Astrocyte of the cerebellum (primary cell): ENCODE results near the gene PRKCE.

Experiments used
- DNase-seq: peaks from one replicate; pipeline ENCODE4 v3.0.0-alpha.2; 2011; ENCODE audit warnings: low read depth
- H3K4me3 ChIP-seq: 2 replicates; pipeline ENCODE4 v1.5.1; 2011; ENCODE audit warnings: mild to moderate bottlenecking, low read depth, low read length, moderate library complexity
- CTCF ChIP-seq: IDR thresholded peaks from 2 replicates; pipeline ENCODE4 v1.5.1; 2012; ENCODE audit warnings: low read length, low read depth, moderate library complexity, mild to moderate bottlenecking; ENCODE audit errors: missing control alignments
- in situ Hi-C: cut with HindIII; loops from 2 replicates; pipeline ENCODE4 v1.10.0; 2017; ENCODE audit warnings: low sequenced_read_pairs

The PRKCE gene

GRCh38 chr2:45833968-45834344 is 182.5 kb downstream of the PRKCE start:
- DNase-seq = no peak
- no peak for TF ChIP-seq CTCF
- in situ Hi-C loops = no loop called here
- no peak overlapping the region for H3K4me3 ChIP-seq

GRCh38 chr2:45834372-45834771 is 182.9 kb downstream of the PRKCE start:
- in situ Hi-C loops = no loop called here
- no peak for TF ChIP-seq CTCF
- no peak for DNase-seq
- no peak overlapping the region for H3K4me3 ChIP-seq

- in situ Hi-C loops = no loop called here
- H3K4me3 ChIP-seq = no peak overlapping the region
- TF ChIP-seq CTCF = no peak
- DNase-seq = no peak
Measured at GRCh38 chr2:45834858-45835257, 183.4 kb downstream of the PRKCE start.

GRCh38 chr2:45836316-45836715 is 184.8 kb downstream of the PRKCE start:
- no peak overlapping the region for H3K4me3 ChIP-seq
- no peak for TF ChIP-seq CTCF
- in situ Hi-C loops = no loop called here
- DNase-seq = no peak

- TF ChIP-seq CTCF = no peak
- in situ Hi-C loops = no loop called here
- no peak overlapping the region for H3K4me3 ChIP-seq
- no peak for DNase-seq
Measured at GRCh38 chr2:45836740-45837139, 185.3 kb downstream of the PRKCE start.

- TF ChIP-seq CTCF = no peak
- H3K4me3 ChIP-seq = no peak overlapping the region
- in situ Hi-C loops = no loop called here
- DNase-seq = no peak
Measured at GRCh38 chr2:45837812-45838341, 186.4 kb downstream of the PRKCE start.
